ENCODE data around the gene SHB. TPM values are rescaled to one million over a fixed set of nuclear protein-coding genes. Genes with fewer than 3 reads are reported as not detected.

Gene SHB
- total RNA-seq, 4 donors from 2014 or later: 9.7 to 17.5 (median 14.2) TPM

- WGBS, 2 donors (ENCODE audit: low coverage in 1 of 2): 68 to 83% methylated on average over 1 to 4 of the region's 4 CpGs
- no peaks in the 10 kb centered on the region for H3K36me3 ChIP-seq
- H3K27ac ChIP-seq: no peak overlapping the region
- H3K4me3 ChIP-seq: no peak overlapping the region
- H3K27me3 ChIP-seq: no peaks in the 10 kb centered on the region
- peaks cover 0 to 16% (median 0%) of the 10 kb centered on the region in 3 donors for H3K4me1 ChIP-seq
- no peaks in the 10 kb centered on the region for H3K9me3 ChIP-seq
- no peak for ATAC-seq
- TF ChIP-seq POLR2A (IDR thresholded peaks at IDR 0.05): no peak
- TF ChIP-seq POLR2AphosphoS5 (IDR thresholded peaks at IDR 0.05): no peak
- TF ChIP-seq CTCF (IDR thresholded peaks at IDR 0.05): no peak
- TF ChIP-seq EP300 (IDR thresholded peaks at IDR 0.05): no peak
These were observed 160.3 kb downstream of the SHB start for GRCh38 chr9:37908698-37909186.

- ATAC-seq: no peak
- H3K27me3 ChIP-seq: no peaks in the 10 kb centered on the region
- H3K9me3 ChIP-seq: no peaks in the 10 kb centered on the region
- no peak overlapping the region for H3K27ac ChIP-seq
- H3K4me3 ChIP-seq: no peak overlapping the region
- H3K36me3 ChIP-seq: no peaks in the 10 kb centered on the region
- 86 to 89% methylated on average over 4 of the region's 4 CpGs for WGBS, 2 donors (ENCODE audit: low coverage in 1 of 2)
- no peak for TF ChIP-seq EP300 (IDR thresholded peaks at IDR 0.05)
- TF ChIP-seq POLR2A (IDR thresholded peaks at IDR 0.05): no peak
- TF ChIP-seq CTCF (IDR thresholded peaks at IDR 0.05): no peak
- no peak for TF ChIP-seq POLR2AphosphoS5 (IDR thresholded peaks at IDR 0.05)
- H3K4me1 ChIP-seq: peaks cover 0 to 15% (median 0%) of the 10 kb centered on the region in 3 donors
These were observed 160.7 kb downstream of the SHB start for GRCh38 chr9:37908283-37908682.

GRCh38 chr9:37906312-37907239 is 162.5 kb downstream of the SHB start:
- Histone ChIP-seq H3K27ac (no peak overlapping the region), H3K27me3 (no peaks in the 10 kb centered on the region), H3K9me3 (no peaks in the 10 kb centered on the region), H3K36me3 (no peaks in the 10 kb centered on the region), H3K4me1 (peaks cover 0 to 29% (median 12%) of the 10 kb centered on the region in 3 donors), H3K4me3 (no peak overlapping the region)
- TF ChIP-seq EP300 (IDR thresholded peaks at IDR 0.05) (no peak), CTCF (IDR thresholded peaks at IDR 0.05) (no peak), POLR2AphosphoS5 (IDR thresholded peaks at IDR 0.05) (no peak), POLR2A (IDR thresholded peaks at IDR 0.05) (no peak)
- 79 to 91% methylated on average over 2 to 9 of the region's 11 CpGs for WGBS, 2 donors (ENCODE audit: low coverage in 1 of 2)
- ATAC-seq: no peak

- no peaks in the 10 kb centered on the region for H3K27me3 ChIP-seq
- H3K4me3 ChIP-seq: no peak overlapping the region
- H3K36me3 ChIP-seq: no peaks in the 10 kb centered on the region
- H3K27ac ChIP-seq: no peak overlapping the region
- TF ChIP-seq POLR2A (IDR thresholded peaks at IDR 0.05) (no peak), CTCF (IDR thresholded peaks at IDR 0.05) (no peak), EP300 (IDR thresholded peaks at IDR 0.05) (no peak), POLR2AphosphoS5 (IDR thresholded peaks at IDR 0.05) (no peak)
- 83 to 90% methylated on average over 4 of the region's 4 CpGs for WGBS, 2 donors (ENCODE audit: low coverage in 1 of 2)
- H3K9me3 ChIP-seq: no peaks in the 10 kb centered on the region
- no peak for ATAC-seq
- peaks cover 0 to 29% (median 12%) of the 10 kb centered on the region in 3 donors for H3K4me1 ChIP-seq
These were observed 163.3 kb downstream of the SHB start for GRCh38 chr9:37905776-37906175.
